Breast epithelium (tissue), 4 donors: ENCODE measurements around the gene MPP3. TPM values are rescaled to one million over a fixed set of nuclear protein-coding genes. Genes with fewer than 3 reads are reported as not detected.

Experiments
- DNase-seq, 2 donors: peaks; one replicate each; pipeline ENCODE4 v3.0.0-alpha.2; 2019; ENCODE audit warnings: low spot score in 2 of 2
- H3K27ac ChIP-seq, 2 donors: fragments of 200-600 bp; sonication (generic) in 1 of 2; one replicate each; pipeline ENCODE4 v1.5.1; 2016 to 2019; ENCODE audit warnings: mild to moderate bottlenecking in 1 of 2
- H3K27me3 ChIP-seq, 2 donors: fragments of 200-600 bp; sonication (generic) in 1 of 2; one replicate each; pipeline versions ENCODE4 v1.5.1 to v1.6.0; 2017 to 2019; ENCODE audit warnings: control low read depth in 1 of 2, mild to moderate bottlenecking in 1 of 2
- H3K36me3 ChIP-seq: fragments of 200-600 bp; one replicate; pipeline ENCODE4 v1.5.1; 2019
- H3K4me1 ChIP-seq, 2 donors: fragments of 200-600 bp; sonication (generic); one replicate each; pipeline ENCODE4 v1.5.1; 2016 to 2019; ENCODE audit warnings: control low read depth in 1 of 2
- H3K4me3 ChIP-seq, 3 donors: fragments of 200-600 bp; sonication (generic); 1 replicate in 2 of 3; 2 replicates in 1 of 3; pipeline ENCODE4 v1.5.1; 2016 to 2019; ENCODE audit warnings: mild to moderate bottlenecking in 3 of 3, moderate library complexity in 2 of 3
- H3K9me3 ChIP-seq, 2 donors: fragments of 200-600 bp; sonication (generic) in 1 of 2; one replicate each; pipeline ENCODE4 v1.5.1; 2016 to 2019; ENCODE audit warnings: control low read depth in 1 of 2
- CTCF ChIP-seq, 3 donors: fragments of 450-650 bp; IDR thresholded peaks; one replicate each; pipeline ENCODE4 v1.5.1; 2016 to 2017; ENCODE audit warnings: antibody characterized with exemption in 3 of 3, mild to moderate bottlenecking in 3 of 3, moderate library complexity in 3 of 3
- POLR2A ChIP-seq: fragments of 450-650 bp; IDR thresholded peaks from one replicate; pipeline ENCODE4 v1.6.1; 2016; ENCODE audit warnings: antibody characterized with exemption, mild to moderate bottlenecking, moderate library complexity
- POLR2AphosphoS5 ChIP-seq, 3 donors: sonication (generic); formaldehyde crosslinking; IDR thresholded peaks; one replicate each; pipeline ENCODE4 v1.6.1; 2017; ENCODE audit warnings: antibody characterized with exemption in 3 of 3
- intact Hi-C: fragments of 100-400 bp; cut with DNase I; formaldehyde crosslinking; loops from one replicate; pipeline ENCODE4 v1.15.1; 2023; ENCODE audit warnings: low total_unique reads
- total RNA-seq, 3 donors: library from RNA; depleted of rRNA; stranded (reverse); fragments of >200 nt; gene quantifications; one replicate each; pipeline ENCODE4 v1.1.0, GENCODE V29; 2016

Gene MPP3
- total RNA-seq, 3 donors from 2014 or later: 24.2 to 26.3 (median 26.2) TPM

- Histone ChIP-seq H3K4me1 (no peaks in the 10 kb centered on the region), H3K9me3 (no peaks in the 10 kb centered on the region), H3K27ac (peak overlapping the region; percentile 13 to 21), H3K36me3 (no peaks in the 10 kb centered on the region), H3K27me3 (no peaks in the 10 kb centered on the region), H3K4me3 (no peak overlapping the region)
- TF ChIP-seq POLR2A (no peak), CTCF (IDR thresholded peaks at IDR 0.05) (peak; percentile 87 to 88 (median 88))
- intact Hi-C loops: no loop called here
- peak; percentile 40 to 64 for DNase-seq
Observed at GRCh38 chr17:43878260-43879175, 45.6 kb upstream of the MPP3 start.

- DNase-seq: no peak
- no peaks in the 10 kb centered on the region for H3K4me1 ChIP-seq
- intact Hi-C loops: no loop called here
- H3K27ac ChIP-seq: no peak overlapping the region
- H3K36me3 ChIP-seq: no peaks in the 10 kb centered on the region
- H3K27me3 ChIP-seq: no peaks in the 10 kb centered on the region
- no peak overlapping the region for H3K4me3 ChIP-seq
- H3K9me3 ChIP-seq: no peaks in the 10 kb centered on the region
- no peak for TF ChIP-seq CTCF (IDR thresholded peaks at IDR 0.05)
- no peak for TF ChIP-seq POLR2A
- no peak for TF ChIP-seq POLR2AphosphoS5 (IDR thresholded peaks at IDR 0.05)
Observed at GRCh38 chr17:43877451-43878155, 44.7 kb upstream of the MPP3 start.

GRCh38 chr17:43877031-43877430 lies 44.1 kb upstream of the MPP3 start:
- H3K27ac ChIP-seq: no peak overlapping the region
- no peak for DNase-seq
- H3K36me3 ChIP-seq: no peaks in the 10 kb centered on the region
- TF ChIP-seq POLR2AphosphoS5 (IDR thresholded peaks at IDR 0.05): no peak
- TF ChIP-seq POLR2A: no peak
- no peak for TF ChIP-seq CTCF (IDR thresholded peaks at IDR 0.05)
- no peaks in the 10 kb centered on the region for H3K4me1 ChIP-seq
- no peak overlapping the region for H3K4me3 ChIP-seq
- H3K27me3 ChIP-seq: no peaks in the 10 kb centered on the region
- intact Hi-C loops: no loop called here
- no peaks in the 10 kb centered on the region for H3K9me3 ChIP-seq

- H3K4me1 ChIP-seq: no peaks in the 10 kb centered on the region
- H3K4me3 ChIP-seq: no peak overlapping the region
- H3K27ac ChIP-seq: no peak overlapping the region
- H3K36me3 ChIP-seq: no peaks in the 10 kb centered on the region
- no peak for TF ChIP-seq CTCF (IDR thresholded peaks at IDR 0.05)
- no peak for TF ChIP-seq POLR2A
- H3K9me3 ChIP-seq: no peaks in the 10 kb centered on the region
- no peak for DNase-seq
- H3K27me3 ChIP-seq: no peaks in the 10 kb centered on the region
- intact Hi-C loops: no loop called here
Observed at GRCh38 chr17:43875476-43876147, 42.7 kb upstream of the MPP3 start.
